GM21390 (cell line): Measurements from ENCODE around the gene PDP2.
A peak's percentile ranks its signal among the peaks of the same experiment; 100 is the strongest.

Experiments used
- ATAC-seq: cut with Tn5 transposase; IDR thresholded peaks from one replicate; pipeline ENCODE4 v1.9.1; 2021; ENCODE audit not compliant: unreplicated experiment

The PDP2 gene

GRCh38 chr16:66880288-66881013, at the start of gene PDP2:
PDP2 (plus strand) TSS chr16:66880515; CDS start chr16:66884285, 3,770 bp downstream.
- ATAC-seq, result peak; percentile 96

- ATAC-seq, result no peak
These were observed 48.1 kb upstream of the PDP2 start for GRCh38 chr16:66832190-66832589.

GRCh38 chr16:66832661-66833305, 47.5 kb upstream of the PDP2 start:
- no peak for ATAC-seq

- no peak for ATAC-seq
These were observed 45.6 kb upstream of the PDP2 start for GRCh38 chr16:66834746-66835145.

- ATAC-seq, result no peak
These were observed 39.4 kb upstream of the PDP2 start for GRCh38 chr16:66840883-66841282.

- ATAC-seq, result no peak
These were observed 38.9 kb upstream of the PDP2 start for GRCh38 chr16:66841366-66841765.

GRCh38 chr16:66842765-66843164, 37.5 kb upstream of the PDP2 start:
- no peak for ATAC-seq

- no peak for ATAC-seq
These were observed 37.1 kb upstream of the PDP2 start for GRCh38 chr16:66843191-66843590.

GRCh38 chr16:66844009-66844341, 36.3 kb upstream of the PDP2 start:
- no peak for ATAC-seq

GRCh38 chr16:66844342-66845079, 35.8 kb upstream of the PDP2 start, which contains the start of gene CA7:
CA7 (plus strand) TSS chr16:66844414; CDS start chr16:66844488, 74 bp downstream.
- ATAC-seq, result no peak

- ATAC-seq, result no peak
These were observed 35.3 kb upstream of the PDP2 start for GRCh38 chr16:66845080-66845410.

GRCh38 chr16:66845791-66846221, 34.5 kb upstream of the PDP2 start:
- ATAC-seq, result no peak

- ATAC-seq, result no peak
These were observed 34.0 kb upstream of the PDP2 start for GRCh38 chr16:66846266-66846665.

GRCh38 chr16:66846831-66847230, 33.5 kb upstream of the PDP2 start:
- ATAC-seq, result no peak

GRCh38 chr16:66847533-66848067, 32.7 kb upstream of the PDP2 start:
- ATAC-seq, result no peak

GRCh38 chr16:66848172-66848571, 32.1 kb upstream of the PDP2 start:
- no peak for ATAC-seq

GRCh38 chr16:66849021-66849420, 31.3 kb upstream of the PDP2 start:
- ATAC-seq, result no peak

- ATAC-seq, result no peak
These were observed 30.8 kb upstream of the PDP2 start for GRCh38 chr16:66849549-66849948.

GRCh38 chr16:66850115-66850815, 30.1 kb upstream of the PDP2 start:
- ATAC-seq, result no peak

GRCh38 chr16:66851166-66851964, 28.9 kb upstream of the PDP2 start:
- no peak for ATAC-seq
